Measurements from ENCODE around the gene CD83. TPM values are rescaled to one million over a fixed set of nuclear protein-coding genes. Genes with fewer than 3 reads are reported as not detected.
A peak's percentile ranks its signal among the peaks of the same experiment; 100 is the strongest.

CD83 gene
- total and polyA plus RNA-seq, 9 of the 15 experiments (the other 6 are each of a cell fraction or from before 2014, with no cell fraction given) = 2.5 to 4.1 (median 3.4) TPM

DNA sequence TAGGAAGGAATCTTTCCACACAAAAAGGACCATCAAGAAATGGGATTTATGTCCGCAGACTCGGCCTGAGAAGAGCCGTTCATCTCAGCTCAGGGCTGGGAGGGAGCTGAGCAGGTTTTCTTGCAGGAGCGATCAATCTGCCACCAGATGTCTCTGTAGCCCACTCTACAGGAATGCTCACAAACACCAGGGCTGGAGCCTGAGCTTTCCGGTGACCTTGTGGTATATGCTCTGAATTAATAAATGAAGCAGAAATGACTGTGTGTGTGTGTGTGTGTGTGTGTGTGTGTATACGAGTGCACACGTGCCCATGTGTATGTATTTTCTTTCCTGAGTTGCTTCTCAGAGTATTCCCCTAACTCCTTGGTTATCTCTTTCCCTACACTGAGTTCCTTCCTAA is 12.0 kb downstream of the CD83 start (continued):
- TF ChIP-seq, protein P1, sequence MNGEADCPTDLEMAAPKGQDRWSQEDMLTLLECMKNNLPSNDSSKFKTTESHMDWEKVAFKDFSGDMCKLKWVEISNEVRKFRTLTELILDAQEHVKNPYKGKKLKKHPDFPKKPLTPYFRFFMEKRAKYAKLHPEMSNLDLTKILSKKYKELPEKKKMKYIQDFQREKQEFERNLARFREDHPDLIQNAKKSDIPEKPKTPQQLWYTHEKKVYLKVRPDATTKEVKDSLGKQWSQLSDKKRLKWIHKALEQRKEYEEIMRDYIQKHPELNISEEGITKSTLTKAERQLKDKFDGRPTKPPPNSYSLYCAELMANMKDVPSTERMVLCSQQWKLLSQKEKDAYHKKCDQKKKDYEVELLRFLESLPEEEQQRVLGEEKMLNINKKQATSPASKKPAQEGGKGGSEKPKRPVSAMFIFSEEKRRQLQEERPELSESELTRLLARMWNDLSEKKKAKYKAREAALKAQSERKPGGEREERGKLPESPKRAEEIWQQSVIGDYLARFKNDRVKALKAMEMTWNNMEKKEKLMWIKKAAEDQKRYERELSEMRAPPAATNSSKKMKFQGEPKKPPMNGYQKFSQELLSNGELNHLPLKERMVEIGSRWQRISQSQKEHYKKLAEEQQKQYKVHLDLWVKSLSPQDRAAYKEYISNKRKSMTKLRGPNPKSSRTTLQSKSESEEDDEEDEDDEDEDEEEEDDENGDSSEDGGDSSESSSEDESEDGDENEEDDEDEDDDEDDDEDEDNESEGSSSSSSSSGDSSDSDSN (IDR thresholded peaks at IDR 0.05; ENCODE audit: borderline replicate concordance in 1 of 2, low read depth in 2 of 2, low read length in 2 of 2) = 0 out of 4 replicates have a peak, but pooled peaks of 1 of the 2 experiments have one; percentile 18

DNA sequence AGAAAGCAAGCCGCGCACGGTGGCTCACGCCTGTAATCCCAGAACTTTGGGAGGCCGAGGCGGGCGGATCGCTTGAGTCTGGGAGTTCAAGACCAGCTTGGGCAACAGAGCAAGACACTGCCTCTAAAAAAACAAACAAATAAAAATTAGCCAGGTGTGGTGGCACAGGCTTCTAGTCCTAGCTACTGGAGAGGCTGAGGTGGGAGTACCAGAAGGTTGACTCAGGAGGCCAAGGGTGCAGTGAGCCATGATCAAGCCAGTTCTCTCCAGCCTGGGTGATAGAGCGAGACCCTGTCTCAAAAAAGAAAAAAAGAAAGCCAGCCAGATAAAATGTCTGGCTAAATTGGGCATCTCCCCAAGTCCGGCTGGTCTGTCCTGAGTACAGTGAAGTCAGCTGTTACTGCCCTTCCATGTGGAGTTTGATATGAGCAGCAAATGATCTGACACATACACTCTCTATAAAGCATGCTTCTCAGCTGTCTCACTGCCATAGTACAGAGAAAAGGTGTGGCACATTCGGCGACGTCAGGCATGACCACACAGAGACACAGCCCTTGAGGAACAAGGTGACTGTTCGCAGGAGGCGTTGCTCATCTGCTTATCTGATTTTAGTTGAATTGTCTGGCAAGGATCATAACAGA is 13.0 kb downstream of the CD83 start:
- in situ Hi-C loops (cut with MboI) (no loop called here), intact Hi-C loops (cut with micrococcal nuclease) (no loop called here)
- no TSS peak for BruUV-seq (replicated peaks)
- ATAC-seq = 0 out of 3 replicates have a peak, but pooled peaks have one; percentile 33
- no peak overlapping the region for H3K9ac ChIP-seq (ENCODE audit: insufficient read depth in 1 of 2, low read depth in 2 of 2, low read length in 2 of 2)
- H3K9me1 ChIP-seq (ENCODE audit: control insufficient read depth, insufficient read depth, low read length) = no peaks in the 10 kb centered on the region
- H3K4me2 ChIP-seq (ENCODE audit: insufficient read depth, low read length) = no peak overlapping the region
- peaks cover 4 to 13% of the 10 kb centered on the region in 2 experiments; a peak in 3 of 5 replicates for H3K4me1 ChIP-seq (replicated peaks in 1 of 2; ENCODE audit: control insufficient read depth in 2 of 2, insufficient read depth in 2 of 2, low read length in 2 of 2)
- 0 out of 2 replicates have a peak, but pooled peaks cover 2% of the 10 kb centered on the region for H3K9me3 ChIP-seq (replicated peaks; ENCODE audit: control insufficient read depth, insufficient read depth, low read depth, low read length)
- 68% methylated on average over 15 of the region's 15 CpGs for WGBS (ENCODE audit: insufficient coverage, low coverage, missing lambda C conversion rate)
- H3K36me3 ChIP-seq (ENCODE audit: control insufficient read depth, insufficient read depth, low read length) = no peaks in the 10 kb centered on the region
- H3K27ac ChIP-seq (ENCODE audit: extremely low read depth, low read depth, low read length) = no peak overlapping the region
- CTCF ChIA-PET (ENCODE audit: low intra/inter-chr PET ratio) = interaction anchor here (0.9 to 1.1 kb wide), 2 partner anchors 12 to 14 kb away, joined by 3 to 5 read pairs; no protein-coding TSS in a partner anchor
- no peaks in the 10 kb centered on the region for H3K79me2 ChIP-seq (ENCODE audit: control insufficient read depth, insufficient read depth, low read length)
- no peak overlapping the region for H3K4me3 ChIP-seq
- POLR2A ChIA-PET = interaction anchor here (0.8 kb wide), 1 partner anchor 928 kb away, joined by 3 read pairs; no protein-coding TSS in a partner anchor
- H3K27me3 ChIP-seq (ENCODE audit: control insufficient read depth in 2 of 2, insufficient read depth in 2 of 2, low read length in 2 of 2) = no peaks in the 10 kb centered on the region
- no peak for DNase-seq (ENCODE audit: extremely low read depth in 1 of 4, low spot score in 3 of 4)
- FAIRE-seq = peak; percentile 67
- no peaks in the 10 kb centered on the region for H4K20me1 ChIP-seq (replicated peaks; ENCODE audit: control insufficient read depth, insufficient read depth, low read length)
- H2AFZ ChIP-seq (ENCODE audit: low read depth, low read length) = no peak overlapping the region
- TF ChIP-seq CREM (IDR thresholded peaks at IDR 0.05; ENCODE audit: low read depth) (peak; percentile 40; the same call in 1 of the 2 replicates), SRF (CRISPR knock-in tag; IDR thresholded peaks at IDR 0.05) (no peak), L3MBTL2 (IDR thresholded peaks at IDR 0.05) (peak; percentile 41), ATF1 (CRISPR knock-in tag; IDR thresholded peaks at IDR 0.05) (no peak), ATF1 (tag; IDR thresholded peaks at IDR 0.05) (0 out of 2 replicates have a peak, but pooled peaks have one; percentile 22)
- TF ChIP-seq, protein P2, sequence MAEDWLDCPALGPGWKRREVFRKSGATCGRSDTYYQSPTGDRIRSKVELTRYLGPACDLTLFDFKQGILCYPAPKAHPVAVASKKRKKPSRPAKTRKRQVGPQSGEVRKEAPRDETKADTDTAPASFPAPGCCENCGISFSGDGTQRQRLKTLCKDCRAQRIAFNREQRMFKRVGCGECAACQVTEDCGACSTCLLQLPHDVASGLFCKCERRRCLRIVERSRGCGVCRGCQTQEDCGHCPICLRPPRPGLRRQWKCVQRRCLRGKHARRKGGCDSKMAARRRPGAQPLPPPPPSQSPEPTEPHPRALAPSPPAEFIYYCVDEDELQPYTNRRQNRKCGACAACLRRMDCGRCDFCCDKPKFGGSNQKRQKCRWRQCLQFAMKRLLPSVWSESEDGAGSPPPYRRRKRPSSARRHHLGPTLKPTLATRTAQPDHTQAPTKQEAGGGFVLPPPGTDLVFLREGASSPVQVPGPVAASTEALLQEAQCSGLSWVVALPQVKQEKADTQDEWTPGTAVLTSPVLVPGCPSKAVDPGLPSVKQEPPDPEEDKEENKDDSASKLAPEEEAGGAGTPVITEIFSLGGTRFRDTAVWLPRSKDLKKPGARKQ (CRISPR knock-in tag; IDR thresholded peaks at IDR 0.05) = no peak
- TF ChIP-seq, protein P3, sequence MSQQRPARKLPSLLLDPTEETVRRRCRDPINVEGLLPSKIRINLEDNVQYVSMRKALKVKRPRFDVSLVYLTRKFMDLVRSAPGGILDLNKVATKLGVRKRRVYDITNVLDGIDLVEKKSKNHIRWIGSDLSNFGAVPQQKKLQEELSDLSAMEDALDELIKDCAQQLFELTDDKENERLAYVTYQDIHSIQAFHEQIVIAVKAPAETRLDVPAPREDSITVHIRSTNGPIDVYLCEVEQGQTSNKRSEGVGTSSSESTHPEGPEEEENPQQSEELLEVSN (IDR thresholded peaks at IDR 0.05; ENCODE audit: borderline replicate concordance in 1 of 2, extremely low read depth in 1 of 2, insufficient read depth in 1 of 2, insufficient read length in 1 of 2, low read depth in 1 of 2, low read length in 1 of 2, poor library complexity in 1 of 2, severe bottlenecking in 1 of 2) = peak in 1 of 2 experiments; percentile 16

Data from K562 (cell line).